ENCODE measurements around the gene HOXD3. TPM values are rescaled to one million over a fixed set of nuclear protein-coding genes. Genes with fewer than 3 reads are reported as not detected.

Gene HOXD3
- total RNA-seq, 2 donors from 2014 or later = 2.2 to 5.3 TPM

GRCh38 chr2:176136374-176137251 lies 20.5 kb upstream of the HOXD3 start:
- Histone ChIP-seq H3K4me1 (replicated peaks) (no peaks in the 10 kb centered on the region), H3K36me3 (no peaks in the 10 kb centered on the region), H3K4me3 (peak overlapping the region; percentile 39 to 54), H3K27me3 (replicated peaks; ENCODE audit: insufficient read depth) (no peaks in the 10 kb centered on the region), H3K27ac (peak overlapping the region; percentile 60 to 75), H3K9me3 (no peaks in the 10 kb centered on the region)
- TF ChIP-seq POLR2A (IDR thresholded peaks at IDR 0.05) (no peak), CTCF (IDR thresholded peaks at IDR 0.05) (peak in 1 of 4 experiments; percentile 15)
- 7% methylated on average over 71 of the region's 71 CpGs for WGBS
- DNase-seq (ENCODE audit: low spot score) = no peak
- intact Hi-C loops (cut with DNase I) = no loop called here

DNA sequence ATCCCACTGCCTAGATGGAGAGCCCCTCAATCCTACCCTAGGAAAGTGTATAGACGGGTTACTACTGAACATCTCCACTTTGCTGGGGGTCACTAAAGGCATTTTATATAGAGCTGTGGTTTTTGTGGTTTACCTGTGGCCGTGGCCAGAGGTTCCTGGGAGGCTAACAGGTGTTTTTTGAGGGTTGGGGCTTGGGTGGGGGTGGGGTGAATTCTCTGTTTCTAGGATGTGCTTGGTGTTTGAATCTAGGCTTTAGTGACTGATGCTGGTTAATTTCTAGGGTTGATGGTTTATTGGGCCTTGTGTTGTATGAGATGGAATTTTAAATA lies 19.9 kb upstream of the HOXD3 start:
- intact Hi-C loops (cut with DNase I) = no loop called here
- Histone ChIP-seq H3K36me3 (no peaks in the 10 kb centered on the region), H3K27me3 (replicated peaks; ENCODE audit: insufficient read depth) (no peaks in the 10 kb centered on the region), H3K9me3 (no peaks in the 10 kb centered on the region), H3K4me3 (peak overlapping the region; percentile 39 to 54), H3K4me1 (replicated peaks) (no peaks in the 10 kb centered on the region), H3K27ac (peak overlapping the region; percentile 60 to 75)
- 71% methylated on average over 2 of the region's 2 CpGs for WGBS
- no peak for TF ChIP-seq CTCF (IDR thresholded peaks at IDR 0.05)
- no peak for TF ChIP-seq POLR2AphosphoS5 (IDR thresholded peaks at IDR 0.05)
- no peak for TF ChIP-seq POLR2A (IDR thresholded peaks at IDR 0.05)
- no peak for DNase-seq (ENCODE audit: low spot score)

DNA sequence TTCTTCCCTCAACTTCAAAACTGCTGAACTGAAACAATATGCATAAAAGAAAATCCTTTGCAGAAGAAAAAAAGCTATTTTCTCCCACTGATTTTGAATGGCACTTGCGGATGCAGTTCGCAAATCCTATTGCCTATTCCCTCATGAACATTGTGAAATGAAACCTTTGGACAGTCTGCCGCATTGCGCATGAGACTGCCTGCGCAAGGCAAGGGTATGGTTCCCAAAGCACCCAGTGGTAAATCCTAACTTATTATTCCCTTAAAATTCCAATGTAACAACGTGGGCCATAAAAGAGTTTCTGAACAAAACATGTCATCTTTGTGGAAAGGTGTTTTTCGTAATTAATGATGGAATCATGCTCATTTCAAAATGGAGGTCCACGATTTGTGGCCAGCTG lies 19.2 kb upstream of the HOXD3 start:
- intact Hi-C loops (cut with DNase I) = no loop called here
- 77% methylated on average over 8 of the region's 8 CpGs for WGBS
- no peaks in the 10 kb centered on the region for H3K27me3 ChIP-seq (replicated peaks; ENCODE audit: insufficient read depth)

DNA sequence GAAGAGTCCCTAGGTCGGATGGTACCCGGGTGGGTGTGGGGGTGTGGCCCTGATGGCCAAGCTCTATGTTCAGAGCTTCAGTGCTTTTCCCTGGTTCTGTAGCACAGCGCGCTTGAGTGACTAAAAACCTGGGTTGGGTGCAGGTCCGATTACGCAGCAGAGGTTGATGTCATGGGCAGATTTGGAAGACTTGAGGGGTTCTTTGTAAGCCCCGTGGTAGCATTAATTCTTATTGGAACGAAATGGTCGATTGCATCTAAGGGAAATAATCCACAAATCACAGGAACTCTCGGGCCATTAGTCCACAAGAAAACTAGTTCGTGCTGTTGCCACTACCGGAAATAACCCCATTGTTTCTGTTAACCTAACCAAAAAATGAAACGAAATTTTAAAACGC lies 18.6 kb upstream of the HOXD3 start:
- H3K4me3 ChIP-seq = no peak overlapping the region
- 57% methylated on average over 14 of the region's 14 CpGs for WGBS
- DNase-seq (ENCODE audit: low spot score) = no peak

More for the DNA sequence above, 19.2 kb upstream of the HOXD3 start:
- Histone ChIP-seq H3K27ac (no peak overlapping the region), H3K4me3 (no peak overlapping the region), H3K9me3 (no peaks in the 10 kb centered on the region), H3K36me3 (no peaks in the 10 kb centered on the region), H3K4me1 (replicated peaks) (no peaks in the 10 kb centered on the region)
- TF ChIP-seq POLR2A (IDR thresholded peaks at IDR 0.05) (no peak), POLR2AphosphoS5 (IDR thresholded peaks at IDR 0.05) (no peak), CTCF (IDR thresholded peaks at IDR 0.05) (no peak)
- DNase-seq (ENCODE audit: low spot score) = no peak

More for the DNA sequence above, 18.6 kb upstream of the HOXD3 start:
- Histone ChIP-seq H3K4me1 (replicated peaks) (no peaks in the 10 kb centered on the region), H3K36me3 (no peaks in the 10 kb centered on the region), H3K27me3 (replicated peaks; ENCODE audit: insufficient read depth) (no peaks in the 10 kb centered on the region), H3K27ac (no peak overlapping the region), H3K9me3 (no peaks in the 10 kb centered on the region)
- TF ChIP-seq POLR2AphosphoS5 (IDR thresholded peaks at IDR 0.05) (no peak), CTCF (IDR thresholded peaks at IDR 0.05) (no peak), POLR2A (IDR thresholded peaks at IDR 0.05) (no peak)
- intact Hi-C loops (cut with DNase I) = no loop called here
